HCT116 (cell line): Measurements from ENCODE around the gene SLC25A1.

Source experiments
- CEBPB ChIP-seq: IDR thresholded peaks from 2 replicates; pipeline ENCODE4 v1.6.1; 2012; ENCODE audit warnings: low read depth
- CTCF ChIP-seq, 3 experiments: fragments of 200-600 bp in 1 of 3; sonication (generic) in 1 of 3; IDR thresholded peaks in 2 of 3; conservative IDR thresholded peaks in 1 of 3; 2 replicates each; pipeline ENCODE4 v1.5.1; 2012 to 2017; ENCODE audit warnings: low read depth in 2 of 3, low read length in 2 of 3, antibody characterized with exemption in 1 of 3, borderline replicate concordance in 1 of 3, control low read depth in 1 of 3, mild to moderate bottlenecking in 1 of 3, mixed read lengths in 1 of 3, mixed run types in 1 of 3, moderate library complexity in 1 of 3; ENCODE audit not compliant: insufficient read depth in 1 of 3
- EZH2 ChIP-seq: fragments of 200-600 bp; sonication (generic); IDR thresholded peaks from 2 replicates; pipeline ENCODE4 v1.6.1; 2017; ENCODE audit warnings: antibody characterized with exemption, mixed run types
- MAX ChIP-seq: IDR thresholded peaks from 2 replicates; pipeline ENCODE4 v1.6.1; 2012
- POLR2A ChIP-seq: IDR thresholded peaks from 2 replicates; pipeline ENCODE4 v1.7.0; 2011; ENCODE audit warnings: borderline replicate concordance; ENCODE audit not compliant: insufficient read depth, insufficient read length; ENCODE audit errors: extremely low read depth
- SIN3A ChIP-seq: IDR thresholded peaks from 2 replicates; pipeline ENCODE4 v1.6.1; 2012; ENCODE audit warnings: low read depth
- TCF7L2 ChIP-seq: IDR thresholded peaks from 2 replicates; pipeline ENCODE4 v1.7.0; 2011; ENCODE audit warnings: borderline replicate concordance, inconsistent platforms; ENCODE audit not compliant: insufficient read depth, insufficient read length; ENCODE audit errors: extremely low read depth
- YY1 ChIP-seq: IDR thresholded peaks from 2 replicates; pipeline ENCODE4 v1.6.1; 2011; ENCODE audit warnings: low read length, low read depth, moderate library complexity, mild to moderate bottlenecking; ENCODE audit not compliant: insufficient replicate concordance; ENCODE audit errors: extremely low read depth

- TF ChIP-seq POLR2A: no peak
- no peak for TF ChIP-seq MAX
- TF ChIP-seq EZH2: no peak
- TF ChIP-seq CTCF (IDR thresholded peaks at IDR 0.05 in 2 of 3, conservative IDR thresholded peaks at IDR 0.05 in 1 of 3; ENCODE audit: borderline replicate concordance in 1 of 3, insufficient read depth in 1 of 3, low read depth in 2 of 3, low read length in 2 of 3): no peak
- no peak for TF ChIP-seq YY1
- TF ChIP-seq TCF7L2: no peak
- no peak for TF ChIP-seq CEBPB
- TF ChIP-seq SIN3A: no peak
Measured at GRCh38 chr22:19137384-19138216, 40.9 kb downstream of the SLC25A1 start.
